NCI-H1930 (cell line): ENCODE data around the gene LINC01488.

Experiments used
- DNase-seq, 2 experiments: peaks; one replicate each; lab custom pipeline; 2025; lab: John Stamatoyannopoulos, UW

The LINC01488 gene

DNA sequence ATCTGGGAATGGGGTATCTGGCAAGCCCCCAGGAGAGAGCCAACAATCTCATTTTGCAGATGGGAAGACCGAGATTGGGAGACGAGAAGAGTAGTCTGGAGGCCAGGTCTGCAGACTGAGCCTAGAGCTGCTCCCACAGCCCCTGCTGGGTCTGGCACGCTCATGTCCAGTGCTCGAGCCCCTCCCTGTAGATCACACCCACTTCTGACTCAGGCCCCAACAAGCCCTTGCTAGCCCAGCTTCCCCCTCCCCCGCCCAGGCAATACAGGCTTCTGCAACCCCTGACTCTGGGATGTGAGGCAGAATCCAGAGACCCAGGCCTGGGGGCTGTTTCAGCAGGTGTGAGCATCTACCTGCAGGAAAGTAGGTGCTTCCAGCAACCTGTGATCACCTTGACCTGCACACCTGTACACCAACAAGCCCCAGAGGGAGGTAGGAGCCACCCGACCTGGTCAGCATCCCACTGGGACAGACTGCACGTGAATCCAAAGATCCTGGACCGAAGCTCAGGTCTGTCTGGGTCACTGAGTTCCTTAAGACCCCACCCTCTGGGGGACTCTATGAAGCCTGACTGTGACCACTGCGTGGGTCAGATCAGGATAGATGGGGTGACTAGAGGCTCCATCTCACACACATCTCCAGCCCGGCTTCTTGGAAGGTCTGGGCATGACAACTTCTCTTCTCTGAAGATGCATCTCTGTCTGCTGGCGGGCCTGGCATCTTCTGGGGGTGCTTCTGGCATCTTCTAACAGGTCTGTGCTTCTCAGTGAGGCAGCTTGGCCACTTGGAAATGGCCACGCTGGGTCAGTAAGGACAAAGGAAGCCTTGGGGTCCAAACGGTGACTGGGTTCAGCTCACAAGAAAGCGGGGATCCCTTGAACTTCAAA is 29.3 kb downstream of the LINC01488 start:
- no peak for DNase-seq

DNA sequence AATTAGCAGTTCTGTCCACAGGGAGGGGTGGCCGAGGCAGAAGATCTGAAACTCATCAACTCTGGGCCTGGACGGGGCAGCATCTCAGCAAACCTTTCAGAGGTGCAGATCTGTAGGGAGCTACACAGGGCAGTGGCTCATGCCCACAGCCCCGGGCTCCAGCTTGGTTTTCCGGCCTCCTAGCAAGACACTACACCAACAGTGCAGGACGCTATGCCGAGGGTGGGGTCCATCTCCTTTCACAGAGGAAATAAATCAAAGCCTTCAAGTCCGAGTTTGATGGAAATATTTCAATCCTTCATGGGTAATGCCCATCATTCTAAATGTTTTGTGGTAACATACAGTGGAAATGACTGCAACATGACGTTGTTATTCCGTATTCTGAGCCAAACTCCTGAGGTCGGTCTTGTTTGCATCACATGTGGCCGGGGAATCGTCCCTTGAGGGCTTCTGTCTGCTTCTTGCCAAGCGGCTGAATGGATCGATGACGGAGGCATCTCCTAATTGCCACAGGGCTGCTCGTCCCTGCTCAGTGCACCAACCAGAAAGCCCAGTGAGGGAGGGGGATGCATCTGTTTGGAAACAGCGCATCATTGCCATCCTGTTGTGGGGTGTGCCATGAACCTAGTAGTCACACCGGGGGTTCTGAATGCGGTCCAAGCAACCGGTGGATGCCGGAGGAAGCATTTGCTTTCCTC is 30.0 kb downstream of the LINC01488 start:
- no peak for DNase-seq

DNA sequence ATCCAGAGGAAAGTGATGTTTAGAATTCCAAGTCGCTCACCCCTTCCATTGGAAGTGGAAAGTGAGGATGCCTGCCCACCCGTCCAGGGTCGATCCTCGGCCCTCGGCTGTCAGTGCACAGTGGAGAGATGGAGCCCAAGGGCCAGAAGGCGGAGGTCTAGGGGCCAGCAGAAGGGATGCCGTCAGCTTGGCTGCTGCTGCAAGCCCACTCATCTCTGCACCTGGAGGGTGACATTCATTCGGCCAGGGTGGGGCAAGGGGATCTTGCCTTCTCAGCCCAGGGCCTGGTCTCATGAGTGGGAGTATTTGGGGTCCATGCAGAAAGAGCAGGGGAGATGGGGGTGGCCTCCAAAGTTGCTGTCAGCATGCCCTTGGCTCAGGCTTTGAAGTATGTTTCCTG is 30.7 kb downstream of the LINC01488 start:
- no peak for DNase-seq

DNA sequence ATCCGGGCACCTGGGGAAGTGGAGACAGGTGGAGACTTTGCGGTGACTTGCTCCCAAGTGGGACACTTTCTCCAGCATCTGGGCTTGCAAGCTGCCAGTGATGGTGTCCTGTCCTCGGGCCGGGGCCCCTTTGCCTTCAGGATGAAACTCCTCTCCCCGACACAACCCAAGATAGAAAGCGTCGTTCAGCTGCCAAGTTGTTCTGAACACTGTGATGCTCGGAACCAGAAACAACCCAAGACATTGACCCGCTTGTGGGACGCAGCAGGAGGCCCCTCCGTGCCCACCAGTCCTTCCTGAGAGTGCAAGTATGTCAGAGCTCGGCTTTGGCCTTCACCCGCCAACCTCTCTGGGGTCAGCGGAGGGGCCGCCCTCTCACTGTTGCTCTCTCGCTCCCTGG is 31.3 kb downstream of the LINC01488 start:
- DNase-seq: no peak

DNA sequence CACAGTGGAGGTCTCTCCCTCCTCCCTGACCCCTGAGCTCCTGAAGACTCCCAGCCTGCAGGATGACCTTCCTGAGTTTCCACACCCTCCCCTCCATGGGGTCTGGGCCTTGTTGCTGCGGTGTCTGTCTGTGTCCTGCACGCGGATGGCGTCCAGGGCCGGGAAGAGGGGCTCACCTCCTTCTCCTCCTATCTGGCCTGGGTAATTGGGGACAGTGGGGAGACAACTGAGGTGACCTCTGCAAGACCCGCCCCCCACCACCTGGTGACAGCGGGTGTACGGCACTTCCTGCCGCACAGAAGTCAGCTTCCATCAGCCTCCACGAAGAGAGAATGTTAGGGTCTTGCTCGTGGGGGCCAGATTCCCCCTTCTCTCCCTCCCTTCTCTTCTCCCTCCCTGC is 31.7 kb downstream of the LINC01488 start:
- no peak for DNase-seq

DNA sequence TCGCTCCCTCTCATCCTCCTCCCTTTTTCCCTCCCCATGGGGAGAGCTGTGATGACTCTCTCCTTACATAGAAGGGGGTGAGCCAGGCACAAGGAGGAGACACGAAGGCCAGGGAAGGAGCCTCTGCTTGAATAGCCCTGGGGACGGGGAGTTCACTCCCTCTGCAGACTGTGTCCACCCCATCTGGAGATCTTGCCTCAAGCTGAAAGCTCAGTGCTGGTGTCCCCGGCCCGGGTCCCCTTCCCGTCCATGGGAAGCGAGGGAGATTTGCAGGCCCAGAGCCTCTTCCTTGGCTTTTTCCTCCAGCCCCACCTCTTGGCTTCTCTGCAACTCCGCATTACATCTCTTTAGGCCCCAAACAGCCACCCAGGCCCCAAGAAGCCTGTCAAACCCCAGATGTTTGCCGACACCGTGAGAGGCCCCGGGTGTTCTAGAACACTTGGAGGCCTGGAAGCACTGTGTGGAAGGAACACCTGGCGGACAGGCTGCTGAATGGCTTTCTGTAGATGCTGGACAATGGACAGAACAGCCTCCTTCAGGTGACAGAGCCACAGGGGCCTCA is 32.3 kb downstream of the LINC01488 start:
- no peak for DNase-seq

DNA sequence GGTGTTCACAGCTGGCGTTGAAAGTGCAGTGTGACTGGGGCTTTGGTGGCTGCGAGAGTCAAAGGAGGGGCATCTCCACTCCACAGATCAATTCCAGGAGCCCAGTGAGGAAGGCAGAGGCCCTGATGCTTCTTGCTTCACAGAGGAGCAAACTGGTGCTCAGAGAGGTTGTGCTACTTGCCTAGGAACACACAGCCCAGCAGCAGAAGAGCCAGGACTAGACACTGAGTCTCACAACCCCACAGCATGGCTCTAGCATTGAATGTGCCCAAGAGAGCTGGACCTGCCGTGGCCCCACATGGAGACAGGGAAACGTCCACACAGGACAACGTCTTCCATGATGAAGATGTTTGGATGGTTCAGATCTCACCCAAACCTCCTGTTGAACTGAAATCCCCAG is 33.3 kb downstream of the LINC01488 start:
- DNase-seq: no peak

DNA sequence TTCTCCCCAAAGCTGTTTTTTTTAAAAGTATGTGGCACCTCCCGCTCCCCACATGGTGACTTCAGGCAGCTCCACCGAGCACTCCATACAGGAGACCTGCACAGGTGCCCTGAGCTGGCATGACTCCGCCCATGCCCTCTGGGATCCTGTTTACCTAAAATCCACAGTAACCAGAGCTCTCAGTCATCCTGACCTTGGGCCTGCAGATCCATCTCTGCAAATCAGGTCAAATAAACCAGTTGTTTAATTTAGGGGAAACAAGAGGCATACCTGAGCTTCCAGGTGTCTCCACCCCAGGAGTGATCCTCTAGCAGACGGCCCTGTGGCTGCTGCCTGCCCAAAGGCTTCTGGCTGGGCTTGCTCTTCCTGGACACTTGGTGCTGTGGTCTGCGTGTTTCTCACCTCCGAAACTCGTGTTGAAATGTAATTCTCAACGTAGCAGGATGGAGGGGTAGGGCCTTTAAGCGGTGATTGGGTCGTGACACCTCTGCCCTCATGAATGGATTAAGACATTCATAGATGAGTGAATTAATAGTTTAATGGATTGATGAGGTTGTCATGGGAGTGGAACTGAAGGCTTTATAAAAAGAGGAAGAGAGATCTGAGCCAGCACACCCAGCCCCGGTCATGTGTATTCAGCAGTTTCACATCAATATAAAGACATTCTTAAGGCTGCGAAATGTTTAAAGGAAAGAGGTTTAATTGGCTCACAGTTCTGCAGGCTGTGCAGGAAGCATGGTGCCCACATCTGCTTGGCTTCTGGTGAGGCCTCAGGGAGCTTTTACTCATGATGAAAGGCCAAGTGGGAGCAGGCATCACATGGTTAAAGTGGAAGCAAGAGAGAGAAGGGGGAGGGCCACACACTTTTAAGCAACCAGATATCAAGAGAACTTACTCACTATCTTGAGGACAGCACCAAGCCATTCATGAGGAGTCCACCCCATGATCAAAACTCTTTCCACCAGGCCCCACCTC is 34.1 kb downstream of the LINC01488 start:
- no peak for DNase-seq

DNA sequence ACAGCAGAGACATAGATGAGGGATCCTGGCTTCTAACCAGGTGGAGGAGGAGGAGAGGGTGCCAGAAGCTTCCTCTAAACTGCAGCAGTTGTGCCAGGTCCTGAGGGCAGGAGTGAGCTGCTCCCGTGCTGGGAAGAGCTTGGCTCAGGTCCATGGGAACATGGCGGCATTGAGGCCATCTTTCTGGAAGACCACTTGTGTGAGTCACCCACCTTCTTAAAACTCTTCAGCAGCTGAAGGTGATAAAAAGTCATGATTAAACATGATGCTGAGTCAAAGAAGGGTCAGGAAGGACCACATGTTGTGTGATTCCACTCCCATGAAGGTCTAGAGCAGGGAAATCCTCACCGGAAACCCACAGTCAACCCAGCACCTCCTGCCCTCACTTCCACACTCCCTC is 35.1 kb downstream of the LINC01488 start:
- DNase-seq: no peak

DNA sequence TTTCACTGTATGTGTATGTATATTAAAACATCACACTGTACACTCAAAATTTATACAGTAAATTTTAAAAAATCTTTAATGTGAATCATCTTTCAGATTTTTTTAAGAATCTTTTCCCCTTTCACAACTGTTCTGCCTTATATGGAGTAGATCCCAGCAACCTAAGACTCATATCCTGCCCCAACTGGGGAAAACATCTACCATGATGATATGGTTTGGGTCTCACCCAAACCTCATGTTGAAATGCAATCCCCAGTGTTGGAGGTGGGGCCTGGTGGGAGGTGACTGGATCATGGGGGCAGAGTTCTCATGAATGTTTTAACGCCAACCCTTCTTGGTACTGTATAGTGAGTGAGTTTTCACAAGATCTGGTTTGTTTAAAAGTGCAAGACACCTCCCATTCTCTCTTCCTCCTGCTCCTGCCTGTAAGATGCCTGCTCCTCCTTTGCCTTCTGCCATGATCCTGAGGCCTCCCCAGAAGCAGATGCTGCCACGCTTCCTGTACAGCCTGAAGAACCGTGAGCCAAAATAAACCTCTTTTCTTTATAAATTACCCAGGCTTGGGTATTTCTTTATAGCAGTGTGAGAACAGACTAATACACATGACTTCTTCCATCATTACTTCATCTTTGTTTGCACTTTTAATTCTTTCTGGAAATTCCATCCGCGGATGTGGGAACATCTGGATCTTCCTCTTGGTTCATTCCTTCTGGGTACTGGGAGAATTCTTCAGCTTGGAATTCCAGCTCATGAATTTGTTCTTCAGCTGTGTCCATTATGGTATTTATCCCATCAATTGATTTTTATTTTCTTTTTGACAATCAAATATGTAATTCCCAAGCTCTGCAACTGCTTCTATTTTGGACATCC is 36.9 kb downstream of the LINC01488 start:
- DNase-seq: no peak

DNA sequence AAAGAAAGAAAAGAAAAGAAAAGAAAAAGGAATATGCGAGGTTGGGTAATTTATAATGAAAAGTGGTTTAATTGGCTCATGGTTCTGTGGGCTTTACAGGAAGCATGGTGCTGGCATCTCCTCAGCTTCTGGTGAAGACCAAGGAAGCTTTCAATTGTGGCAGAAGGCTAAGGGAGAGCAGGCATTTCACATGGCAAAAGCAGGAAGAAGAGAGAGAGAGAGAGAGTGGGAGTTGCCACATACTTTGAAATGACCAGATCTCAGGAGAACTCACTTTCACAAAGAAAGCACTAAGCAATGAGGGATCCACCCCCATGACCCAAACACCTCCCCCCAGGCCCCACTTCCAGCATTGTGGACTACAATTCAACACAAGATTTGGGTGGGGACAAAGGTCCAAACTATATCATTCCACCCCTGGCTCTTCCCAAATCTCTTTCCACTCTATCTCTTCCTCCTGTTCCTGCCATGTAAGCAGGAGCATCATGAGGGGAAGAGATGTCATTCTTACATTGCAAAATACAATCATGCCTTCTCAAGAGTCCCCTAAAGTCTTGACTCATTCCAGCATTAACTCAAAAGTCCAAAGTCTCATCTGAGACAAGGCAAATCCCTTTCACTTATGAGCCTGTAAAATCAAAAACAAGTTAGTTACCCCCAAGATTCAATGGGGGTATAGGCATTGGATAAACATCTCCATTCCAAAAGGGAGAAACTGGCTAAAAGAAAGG is 38.9 kb downstream of the LINC01488 start:
- DNase-seq: no peak

DNA sequence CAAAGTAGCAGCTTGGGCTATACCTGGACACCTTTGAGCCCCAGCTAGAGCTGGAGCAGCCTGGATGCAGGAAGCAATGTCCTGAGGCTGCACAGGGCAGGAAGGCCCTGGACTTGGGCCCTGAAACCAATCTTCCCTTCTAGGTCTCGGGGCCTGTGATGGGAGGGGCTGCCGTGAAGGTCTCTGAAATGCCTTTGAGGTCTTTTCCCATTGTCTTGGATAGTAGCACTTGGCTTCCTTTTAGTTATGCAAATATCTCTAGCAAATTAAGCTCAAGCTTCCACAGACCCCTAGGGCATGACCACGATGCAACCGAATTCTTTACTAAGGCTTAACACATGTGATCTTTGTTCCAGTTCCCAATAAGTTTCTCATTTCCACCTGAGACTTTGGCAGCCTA is 40.0 kb downstream of the LINC01488 start:
- no peak for DNase-seq

DNA sequence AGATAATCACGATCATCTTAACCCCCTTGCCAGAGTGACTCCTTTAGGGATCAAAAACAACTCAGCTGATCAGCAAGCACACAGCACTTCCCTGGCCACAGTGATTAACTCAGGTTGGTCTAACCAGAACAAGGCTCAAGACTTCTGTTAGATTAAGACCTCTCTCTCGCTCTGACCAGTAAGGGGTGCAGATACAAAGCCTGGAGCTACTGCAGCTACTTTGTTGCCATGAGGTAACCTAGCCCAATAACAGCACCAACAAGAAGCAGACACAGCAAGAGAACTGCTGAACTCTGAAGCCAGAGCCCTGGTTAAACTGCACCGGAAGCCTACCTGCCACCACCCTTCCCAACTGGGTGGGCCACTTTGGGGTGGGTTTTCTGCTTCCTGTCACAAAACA is 42.0 kb downstream of the LINC01488 start:
- no peak for DNase-seq

DNA sequence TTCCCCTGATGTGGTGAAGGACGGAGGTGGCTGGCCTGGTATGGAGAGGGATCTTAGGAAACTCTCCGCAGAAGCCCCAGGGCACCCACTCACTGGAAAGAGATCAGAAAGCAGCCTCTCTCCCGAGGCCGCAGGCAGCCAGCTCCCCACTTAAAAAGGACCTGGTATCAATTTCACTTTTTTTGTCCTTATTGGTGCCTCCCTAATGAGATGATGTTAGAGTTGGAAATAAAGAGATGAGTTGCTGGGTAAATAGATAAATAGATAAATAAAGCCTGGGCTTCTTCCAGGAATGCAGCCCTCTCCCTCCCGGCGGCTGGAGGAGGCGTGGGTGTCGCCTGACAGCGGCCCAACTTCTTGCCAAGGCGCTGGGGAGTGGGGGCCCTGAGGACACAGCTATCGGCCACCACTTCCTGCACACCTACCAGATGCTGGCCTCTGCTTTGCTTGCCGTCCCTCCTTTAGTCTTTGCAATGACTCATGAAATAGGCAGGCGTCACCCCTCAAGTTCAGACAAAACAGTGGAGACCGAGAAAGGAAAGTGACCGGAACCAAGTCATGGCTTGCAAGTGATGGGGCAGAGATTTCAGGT is 42.9 kb downstream of the LINC01488 start:
- no peak for DNase-seq

DNA sequence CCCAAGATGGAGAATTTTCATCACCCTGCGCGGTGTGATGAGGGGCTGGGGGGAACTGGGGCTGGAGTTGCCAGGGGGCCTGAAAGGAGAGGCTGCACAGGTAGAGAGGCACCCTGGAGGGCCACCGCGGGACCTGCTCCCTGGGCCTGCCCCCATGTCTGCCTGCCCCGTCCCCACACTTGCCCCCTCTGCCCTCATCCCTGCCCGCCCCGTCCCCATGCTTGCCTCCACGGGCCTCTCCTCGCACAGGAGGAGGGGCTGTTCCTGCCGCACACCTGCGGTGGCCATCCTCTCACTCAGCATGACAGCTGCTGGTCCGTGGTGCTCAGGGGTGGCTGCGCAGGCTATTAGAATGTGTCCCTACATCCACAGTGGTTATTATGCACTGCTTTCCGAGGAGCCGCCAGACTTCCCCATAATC is 43.5 kb downstream of the LINC01488 start:
- no peak for DNase-seq

DNA sequence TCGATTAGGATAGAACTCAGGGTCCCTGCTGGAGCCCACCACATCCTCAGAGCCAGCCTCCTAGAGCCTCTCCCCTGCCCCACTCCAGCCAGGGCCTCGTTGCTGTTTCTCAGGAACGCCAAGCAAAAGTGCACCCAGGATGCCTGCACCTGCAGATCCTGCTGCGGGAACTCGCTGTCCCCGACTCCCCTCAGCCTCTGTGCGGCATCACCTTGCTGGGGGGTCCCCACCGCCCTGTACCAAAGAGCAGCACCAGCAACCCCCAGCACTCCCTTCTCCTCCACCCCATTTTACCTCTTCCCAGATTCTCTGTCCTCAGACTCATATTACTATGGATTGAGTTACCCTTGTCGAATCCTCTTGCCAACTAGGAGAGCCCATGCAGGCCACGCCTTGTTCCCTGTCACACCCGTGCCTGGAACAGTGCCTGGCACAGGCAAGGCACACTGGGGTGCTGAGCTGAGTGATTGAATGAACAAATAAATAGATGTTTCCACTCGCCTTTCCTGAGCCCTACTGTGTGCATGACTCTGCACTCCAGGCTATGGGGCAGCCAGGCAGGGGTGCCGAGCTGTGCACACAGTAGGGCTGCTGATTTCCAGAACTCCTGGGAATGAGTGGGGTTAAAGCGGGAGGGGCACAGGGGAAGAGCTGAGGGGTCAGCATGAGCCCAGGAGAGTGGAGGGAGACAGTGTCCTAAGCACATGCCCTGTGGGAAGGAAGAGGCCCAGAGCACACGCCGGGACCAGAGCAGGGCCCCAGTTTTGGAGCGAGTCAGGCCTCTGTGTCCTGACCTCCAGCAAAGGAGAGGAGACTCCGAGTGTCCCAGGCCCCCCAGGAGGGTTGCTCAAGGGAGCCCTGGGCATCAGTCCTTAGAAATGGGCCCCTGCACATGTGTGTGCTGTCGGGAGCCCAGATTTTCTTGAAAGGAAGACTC is 44.3 kb downstream of the LINC01488 start:
- DNase-seq: no peak

DNA sequence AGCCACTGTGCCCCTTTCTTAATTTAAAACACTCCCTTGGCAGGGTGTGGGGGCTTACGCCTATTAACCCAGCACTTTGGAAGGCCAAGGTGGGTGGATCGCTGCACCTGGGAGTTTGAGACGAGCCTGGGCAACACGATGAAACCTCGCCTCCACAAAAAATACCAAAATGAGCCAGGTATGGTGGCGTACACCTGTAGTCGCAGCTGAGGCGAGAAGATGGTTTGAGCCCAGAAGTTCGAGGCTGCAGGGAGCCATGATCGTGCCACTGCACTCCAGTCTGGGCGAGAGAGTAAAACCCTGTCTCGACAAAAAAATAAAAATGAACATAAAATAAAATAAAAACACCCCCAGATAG is 45.0 kb downstream of the LINC01488 start:
- DNase-seq: no peak

DNA sequence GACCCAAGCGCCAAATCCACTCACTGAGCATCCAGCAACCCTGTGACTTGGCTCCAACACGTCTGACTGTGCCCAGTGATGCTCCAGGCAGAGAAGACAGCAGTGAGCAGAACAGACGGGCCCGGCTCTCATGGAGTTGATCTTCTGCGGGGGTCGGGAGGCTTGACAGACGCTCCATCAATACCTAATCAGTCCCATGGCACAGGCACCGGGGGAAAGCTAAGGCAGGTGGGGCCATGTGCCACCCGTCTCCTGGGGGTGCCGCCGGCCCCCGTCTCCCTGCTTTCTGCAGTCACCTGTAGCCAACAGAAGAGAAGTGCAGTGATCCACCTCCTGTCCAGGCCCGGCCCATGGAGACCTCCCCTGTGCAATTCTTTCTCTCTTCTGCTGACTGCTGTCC is 47.5 kb downstream of the LINC01488 start:
- no peak for DNase-seq
